Epithelial cell of prostate (primary cell): ENCODE results near the gene CD1E.
"Not testable (repeated sequence)": the region's sequence is repeated elsewhere in the genome, so short reads cannot be mapped to it uniquely, and the experiment has no call there.

ENCODE experiments used
- DNase-seq: peaks from one replicate; pipeline ENCODE4 v3.0.0-alpha.2; 2011; ENCODE audit warnings: low read depth, low spot score
- H3K27ac ChIP-seq: fragments of 450-650 bp; 2 replicates; pipeline ENCODE4 v1.5.1; 2017; ENCODE audit warnings: mild to moderate bottlenecking

CD1E gene

GRCh38 chr1:158357441-158357840, 3.7 kb downstream of the CD1E start:
- no peak for DNase-seq
- no peak overlapping the region for H3K27ac ChIP-seq

GRCh38 chr1:158362482-158362881, 8.8 kb downstream of the CD1E start:
- H3K27ac ChIP-seq = no peak overlapping the region

GRCh38 chr1:158362941-158363340, 9.2 kb downstream of the CD1E start:
- no peak overlapping the region for H3K27ac ChIP-seq
- no peak for DNase-seq

More at GRCh38 chr1:158362482-158362881, 8.8 kb downstream of the CD1E start:
- no peak for DNase-seq

- DNase-seq = no peak
- no peak overlapping the region for H3K27ac ChIP-seq
These were observed 13.1 kb downstream of the CD1E start for GRCh38 chr1:158366783-158367182.

GRCh38 chr1:158371188-158371953, 17.7 kb downstream of the CD1E start:
- no peak overlapping the region for H3K27ac ChIP-seq
- DNase-seq = no peak

GRCh38 chr1:158374101-158374500, 20.4 kb downstream of the CD1E start:
- DNase-seq = not testable (repeated sequence)

GRCh38 chr1:158374860-158375259, 21.2 kb downstream of the CD1E start:
- no peak overlapping the region for H3K27ac ChIP-seq
- DNase-seq = no peak

More at GRCh38 chr1:158374101-158374500, 20.4 kb downstream of the CD1E start:
- H3K27ac ChIP-seq = not testable (repeated sequence)

GRCh38 chr1:158390331-158390730, 36.6 kb downstream of the CD1E start:
- no peak for DNase-seq
- H3K27ac ChIP-seq = no peak overlapping the region

GRCh38 chr1:158391099-158391498, 37.4 kb downstream of the CD1E start:
- no peak overlapping the region for H3K27ac ChIP-seq
- no peak for DNase-seq

- H3K27ac ChIP-seq = no peak overlapping the region
- no peak for DNase-seq
These were observed 39.8 kb downstream of the CD1E start for GRCh38 chr1:158393476-158393875.

- H3K27ac ChIP-seq = no peak overlapping the region
- DNase-seq = no peak
These were observed 43.0 kb downstream of the CD1E start for GRCh38 chr1:158396646-158397045.

GRCh38 chr1:158398818-158399514, 45.3 kb downstream of the CD1E start, which contains the start of gene OR10T2:
TSS of gene OR10T2 (minus strand) at chr1:158399466. CDS start at chr1:158399466, 0 bp downstream.
- no peak for DNase-seq
- H3K27ac ChIP-seq = no peak within 1 kb of the TSS

GRCh38 chr1:158400871-158401270, 47.2 kb downstream of the CD1E start:
- DNase-seq = no peak
- H3K27ac ChIP-seq = no peak overlapping the region

GRCh38 chr1:158407092-158407491, 53.4 kb downstream of the CD1E start:
- DNase-seq = no peak
- H3K27ac ChIP-seq = no peak overlapping the region
